ENCODE results near the gene SLC2A4. TPM values are rescaled to one million over a fixed set of nuclear protein-coding genes. Genes with fewer than 3 reads are reported as not detected.

The SLC2A4 gene
- total and polyA plus RNA-seq, 2 donors from 2014 or later, result 2.8 to 4.2 TPM

DNA sequence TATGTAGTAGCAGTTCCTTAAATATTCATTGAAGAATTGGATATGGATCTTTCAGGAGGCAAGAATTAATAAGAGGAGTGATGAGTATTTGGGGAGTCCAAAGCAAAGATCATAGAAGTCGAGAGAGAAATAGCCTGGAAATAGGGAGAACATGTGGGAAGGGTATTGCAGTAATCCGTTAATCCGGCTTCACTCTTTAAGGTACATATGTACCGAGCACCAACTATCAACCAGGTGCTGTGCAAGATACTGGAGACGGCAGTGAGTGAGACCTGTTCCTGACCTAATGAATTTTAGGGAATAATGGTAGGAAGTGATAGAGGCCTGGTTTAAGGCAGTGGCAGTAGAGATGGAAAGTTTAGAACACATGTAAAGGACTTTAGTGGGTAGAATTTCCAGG lies 28.4 kb upstream of the SLC2A4 start:
- intact Hi-C loops (cut with DNase I), result no loop called here
- Histone ChIP-seq H3K36me3 (ENCODE audit: control insufficient read depth in 2 of 3, insufficient read depth in 3 of 3, low read length in 3 of 3) (peaks cover 0 to 20% (median 6%) of the 10 kb centered on the region in 3 donors), H3K27me3 (ENCODE audit: control insufficient read depth, insufficient read depth, low read length) (no peaks in the 10 kb centered on the region), H3K9ac (ENCODE audit: low read length in 3 of 3) (peak overlapping the region in 2 of 3 donors; percentile 31 to 91), H3K27ac (ENCODE audit: low read depth in 2 of 2, low read length in 2 of 2) (peak overlapping the region; percentile 99 to 100), H3K4me1 (ENCODE audit: control insufficient read depth in 2 of 3, insufficient read depth in 2 of 3, low read depth in 1 of 3, low read length in 3 of 3) (peaks cover 5 to 25% (median 19%) of the 10 kb centered on the region in 3 donors), H3K4me3 (ENCODE audit: low read length in 3 of 3) (peak overlapping the region; percentile 69 to 90 (median 86)), H3K9me3 (ENCODE audit: control insufficient read depth in 2 of 3, insufficient read depth in 1 of 3, low read length in 3 of 3) (no peaks in the 10 kb centered on the region)
- FAIRE-seq (no peak), DNase-seq (no peak)
- no peak for TF ChIP-seq CTCF (IDR thresholded peaks at IDR 0.05; ENCODE audit: borderline replicate concordance, extremely low read depth, insufficient read depth)

GRCh38 chr17:7254511-7254910 lies 27.0 kb upstream of the SLC2A4 start:
- no peak for TF ChIP-seq CTCF (IDR thresholded peaks at IDR 0.05; ENCODE audit: borderline replicate concordance, extremely low read depth, insufficient read depth)
- intact Hi-C loops (cut with DNase I), result no loop called here
- DNase-seq (no peak), FAIRE-seq (no peak)
- Histone ChIP-seq H3K27ac (ENCODE audit: low read depth in 2 of 2, low read length in 2 of 2) (no peak overlapping the region), H3K9ac (ENCODE audit: low read length in 3 of 3) (no peak overlapping the region), H3K36me3 (ENCODE audit: control insufficient read depth in 2 of 3, insufficient read depth in 3 of 3, low read length in 3 of 3) (peaks cover 0 to 20% (median 7%) of the 10 kb centered on the region in 3 donors), H3K4me1 (ENCODE audit: control insufficient read depth in 2 of 3, insufficient read depth in 2 of 3, low read depth in 1 of 3, low read length in 3 of 3) (peaks cover 5 to 22% (median 16%) of the 10 kb centered on the region in 3 donors), H3K4me3 (ENCODE audit: low read length in 3 of 3) (no peak overlapping the region), H3K9me3 (ENCODE audit: control insufficient read depth in 2 of 3, insufficient read depth in 1 of 3, low read length in 3 of 3) (no peaks in the 10 kb centered on the region), H3K27me3 (ENCODE audit: control insufficient read depth, insufficient read depth, low read length) (no peaks in the 10 kb centered on the region)

GRCh38 chr17:7256766-7257456 lies 24.6 kb upstream of the SLC2A4 start:
- no peaks in the 10 kb centered on the region for H3K9me3 ChIP-seq (ENCODE audit: control insufficient read depth in 2 of 3, insufficient read depth in 1 of 3, low read length in 3 of 3)
- H3K27me3 ChIP-seq (ENCODE audit: control insufficient read depth, insufficient read depth, low read length), result no peaks in the 10 kb centered on the region
- H3K4me3 ChIP-seq (ENCODE audit: low read length in 3 of 3), result no peak overlapping the region
- FAIRE-seq (no peak), DNase-seq (no peak)
- H3K36me3 ChIP-seq (ENCODE audit: control insufficient read depth in 2 of 3, insufficient read depth in 3 of 3, low read length in 3 of 3), result peaks cover 0 to 20% (median 7%) of the 10 kb centered on the region in 3 donors
- peaks cover 5 to 15% (median 12%) of the 10 kb centered on the region in 3 donors for H3K4me1 ChIP-seq (ENCODE audit: control insufficient read depth in 2 of 3, insufficient read depth in 2 of 3, low read depth in 1 of 3, low read length in 3 of 3)
- intact Hi-C loops (cut with DNase I), result no loop called here
- no peak overlapping the region for H3K9ac ChIP-seq (ENCODE audit: low read length in 3 of 3)
- no peak overlapping the region for H3K27ac ChIP-seq (ENCODE audit: low read depth in 2 of 2, low read length in 2 of 2)
- no peak for TF ChIP-seq CTCF (IDR thresholded peaks at IDR 0.05; ENCODE audit: borderline replicate concordance, extremely low read depth, insufficient read depth)

Measured in kidney (tissue), 14 donors.